HG03175 (cell line): ENCODE results near the gene C19orf81.
"Not testable (repeated sequence)": the region's sequence is repeated elsewhere in the genome, so short reads cannot be mapped to it uniquely, and the experiment has no call there.

Experiments used
- ATAC-seq: cut with Tn5 transposase; IDR thresholded peaks from one replicate; pipeline ENCODE4 v1.9.1; 2021; ENCODE audit warnings: mild to moderate bottlenecking, moderate library complexity; ENCODE audit not compliant: unreplicated experiment

Gene C19orf81

DNA sequence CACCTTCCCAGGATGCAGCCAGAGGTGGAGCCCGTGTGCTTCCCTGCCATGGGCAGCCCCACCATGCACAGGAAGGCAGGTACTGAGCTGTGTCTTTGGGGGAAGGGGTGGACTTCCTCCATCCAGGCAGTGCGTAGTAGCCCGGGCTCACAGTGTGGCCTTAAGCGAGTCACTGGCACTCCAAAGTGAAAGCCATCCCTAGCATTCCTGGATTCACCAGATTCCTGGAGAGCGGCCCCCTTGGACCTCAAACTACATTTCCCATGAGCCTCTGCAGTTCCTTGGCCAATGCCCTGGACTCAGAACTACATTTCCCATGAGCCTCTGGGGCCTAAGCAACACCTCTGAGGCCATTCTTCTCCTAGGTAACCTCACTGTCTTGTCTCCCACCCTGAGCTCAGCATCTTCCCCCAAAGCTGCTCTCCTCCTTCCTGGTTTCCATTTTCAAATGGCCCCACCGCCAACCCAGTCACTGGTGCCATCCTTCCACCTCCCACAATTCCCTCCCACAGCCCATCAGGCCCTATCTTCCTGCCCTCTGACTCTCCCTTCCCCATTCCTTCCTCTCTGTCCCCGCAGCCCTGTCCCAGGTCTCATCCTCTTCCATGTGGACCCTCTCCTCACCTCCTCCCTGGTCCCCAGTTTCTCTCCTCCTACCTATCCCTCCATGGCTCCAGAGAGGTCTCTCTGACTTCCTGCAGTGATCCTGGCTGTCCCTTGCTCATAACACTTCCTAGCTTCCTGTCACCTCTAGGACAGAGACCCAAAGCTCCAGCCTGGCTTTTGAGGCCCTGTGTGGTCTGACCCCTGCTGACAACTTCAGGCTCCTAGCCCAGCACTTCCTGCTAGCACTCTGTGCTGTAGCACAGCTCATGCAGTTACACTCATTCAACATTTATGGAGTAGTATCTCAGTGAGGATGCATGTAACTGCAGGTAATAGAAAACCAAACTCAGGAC is at the start of gene C19orf81:
Gene C19orf81 (plus strand): TSS at position 13 of the 959 bp plus-strand sequence. CDS start 0 bp downstream, at position 13.
- no peak for ATAC-seq

DNA sequence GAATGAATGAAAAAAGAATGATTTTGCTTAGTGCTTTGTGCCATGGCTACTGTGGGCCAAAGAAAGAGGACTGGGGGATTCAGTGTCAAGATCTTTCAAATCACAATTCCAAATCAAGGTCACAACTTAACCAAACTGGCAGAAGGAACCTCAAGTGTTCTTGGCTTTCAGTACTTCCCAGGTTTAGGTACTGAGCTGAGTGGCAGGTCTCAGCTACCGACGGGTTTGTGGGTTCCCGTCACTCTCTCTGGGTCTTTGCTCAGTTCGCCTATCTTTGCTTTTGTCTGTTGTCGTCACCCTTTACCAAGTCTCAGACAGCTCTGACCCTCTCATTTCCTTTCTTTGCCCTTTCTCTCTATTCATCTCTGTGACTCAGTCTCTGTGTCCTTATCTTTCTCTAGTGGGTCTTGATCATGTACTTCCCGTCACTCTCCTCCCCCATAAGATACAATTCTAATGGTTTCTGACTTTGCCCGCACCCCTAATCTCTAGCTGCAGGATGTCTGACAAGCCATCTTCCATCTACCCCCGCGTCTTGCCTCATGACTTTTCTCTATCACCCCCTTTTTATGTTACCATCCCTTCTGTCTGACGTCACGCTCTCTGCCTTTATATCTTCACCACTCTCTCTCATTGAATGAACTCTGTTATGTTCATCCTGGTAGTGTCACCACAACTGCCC is 47.7 kb upstream of the C19orf81 start:
- ATAC-seq, result no peak

DNA sequence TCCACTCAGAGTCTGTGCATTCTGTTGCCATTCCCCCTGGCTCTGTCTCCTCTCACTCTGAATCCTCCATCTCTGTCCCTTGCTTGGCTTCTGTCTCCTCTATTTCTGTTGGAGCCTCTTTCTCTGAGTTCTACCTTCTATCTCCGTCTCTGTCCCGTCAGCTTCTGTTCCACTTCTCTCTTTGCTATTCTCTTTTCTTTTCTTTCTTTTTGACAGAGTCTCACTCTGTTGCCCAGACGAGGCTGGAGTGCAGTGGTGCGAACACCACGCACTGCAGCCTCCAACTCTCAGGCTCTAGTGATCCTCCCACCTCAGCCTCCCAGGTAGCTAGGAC is 47.2 kb upstream of the C19orf81 start:
- ATAC-seq, result no peak

DNA sequence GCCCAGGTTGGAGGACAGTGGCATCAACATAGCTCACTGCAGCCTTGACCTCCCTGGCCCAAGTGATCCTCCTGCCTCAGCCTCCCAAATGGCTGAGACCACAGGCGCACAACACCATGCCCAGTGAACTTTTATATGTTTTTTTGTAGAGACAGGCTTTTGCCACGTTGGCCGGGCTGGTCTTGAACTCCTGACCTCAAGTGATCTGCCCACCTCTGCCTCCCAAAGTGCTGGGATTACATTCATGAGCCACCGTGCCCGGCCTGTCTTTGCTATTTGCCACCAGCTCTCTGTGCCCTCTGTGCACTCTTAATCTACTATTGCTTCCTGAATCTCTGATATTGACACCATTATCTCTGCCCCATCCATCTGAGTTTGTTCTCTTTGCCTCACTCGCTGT is 46.7 kb upstream of the C19orf81 start:
- no peak for ATAC-seq

DNA sequence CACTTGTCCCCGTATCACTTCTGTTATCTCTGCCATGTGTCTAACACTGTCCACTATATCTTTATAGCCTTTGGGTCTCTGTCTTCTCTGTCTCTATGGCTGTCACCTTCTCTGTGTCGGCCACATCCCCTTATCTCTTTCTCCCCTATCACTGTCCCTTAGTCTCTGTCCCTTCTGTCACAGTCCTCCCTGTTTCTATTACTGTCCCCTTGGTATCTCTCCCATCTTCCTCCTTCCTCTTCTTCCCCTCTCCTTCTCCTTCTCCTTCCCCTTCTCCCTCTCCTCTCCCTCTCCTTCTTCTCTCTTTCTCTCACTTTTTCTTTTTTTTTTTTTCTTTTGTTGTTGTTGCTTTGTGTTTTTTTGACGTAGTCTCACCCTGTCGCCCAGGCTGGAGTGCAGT is 46.3 kb upstream of the C19orf81 start:
- no peak for ATAC-seq

DNA sequence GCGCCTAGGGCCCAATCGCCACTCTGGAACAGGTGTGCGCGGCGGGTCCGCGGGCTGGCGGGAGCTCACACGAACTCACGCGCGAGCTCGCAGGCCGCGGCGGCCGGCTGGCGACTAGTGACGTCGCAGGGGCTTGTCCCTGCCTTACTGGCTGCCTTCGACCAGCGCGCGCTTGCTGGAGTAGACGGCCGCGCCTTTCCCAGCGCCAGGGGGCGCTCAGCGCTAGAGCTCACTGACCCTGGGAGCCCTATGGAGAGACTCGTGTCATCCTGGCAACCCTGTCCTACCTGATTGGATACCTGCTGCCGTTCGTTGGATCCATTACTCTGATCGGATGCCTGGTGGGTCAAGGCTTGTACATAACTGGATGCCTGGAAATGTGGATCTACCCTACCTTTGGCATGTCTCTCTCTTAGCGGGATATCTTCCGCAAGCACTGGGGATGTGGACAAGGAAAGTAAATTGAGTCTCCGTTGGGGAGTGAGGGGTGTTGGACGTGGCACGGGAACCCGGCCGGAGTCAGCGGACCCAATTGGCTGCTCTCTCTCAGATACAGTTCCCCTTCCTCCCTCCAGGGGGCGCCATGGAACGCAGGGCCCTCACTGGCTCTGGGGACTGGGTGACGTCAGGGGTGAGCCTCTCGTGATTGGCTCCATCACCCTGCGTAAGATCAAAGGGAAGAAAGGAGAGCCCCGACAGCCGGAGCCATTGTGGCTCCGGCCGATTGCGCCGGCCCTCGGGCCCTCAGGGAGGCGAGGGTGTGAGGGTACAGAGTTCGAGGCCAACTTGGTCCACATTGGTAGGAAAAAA is 44.8 kb upstream of the C19orf81 start:
- ATAC-seq, result not testable (repeated sequence)

DNA sequence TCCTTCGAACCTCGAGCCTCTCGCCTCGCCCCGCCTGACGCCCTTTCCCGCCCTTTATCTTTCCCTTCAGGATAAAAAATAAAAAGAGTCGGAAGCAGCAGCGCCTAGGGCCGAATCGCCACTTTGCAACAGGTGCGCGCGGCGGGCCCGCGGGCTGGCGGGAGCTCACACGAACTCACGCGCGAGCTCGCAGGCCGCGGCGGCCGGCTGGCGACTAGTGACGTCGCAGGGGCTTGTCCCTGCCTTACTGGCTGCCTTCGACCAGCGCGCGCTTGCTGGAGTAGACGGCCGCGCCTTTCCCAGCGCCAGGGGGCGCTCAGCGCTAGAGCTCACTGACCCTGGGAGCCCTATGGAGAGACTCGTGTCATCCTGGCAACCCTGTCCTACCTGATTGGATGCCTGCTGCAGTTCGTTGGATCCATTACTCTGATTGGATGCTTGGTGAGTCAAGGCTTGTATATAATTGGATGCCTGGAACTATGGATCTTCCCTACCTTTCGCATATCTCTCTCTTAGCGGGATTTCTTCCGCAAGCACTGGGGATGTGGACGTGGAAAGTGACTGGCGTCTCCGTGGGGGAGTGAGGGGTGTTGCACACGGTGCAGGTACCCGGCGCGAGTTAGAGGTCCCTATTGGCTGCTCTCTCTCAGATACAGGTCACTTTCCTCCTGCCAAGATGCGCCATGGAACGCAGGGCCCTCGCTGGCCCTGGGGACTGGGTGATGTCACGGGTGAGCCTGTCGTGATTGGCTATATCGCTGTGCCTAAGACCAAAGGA is 43.0 kb upstream of the C19orf81 start:
- ATAC-seq, result not testable (repeated sequence)

DNA sequence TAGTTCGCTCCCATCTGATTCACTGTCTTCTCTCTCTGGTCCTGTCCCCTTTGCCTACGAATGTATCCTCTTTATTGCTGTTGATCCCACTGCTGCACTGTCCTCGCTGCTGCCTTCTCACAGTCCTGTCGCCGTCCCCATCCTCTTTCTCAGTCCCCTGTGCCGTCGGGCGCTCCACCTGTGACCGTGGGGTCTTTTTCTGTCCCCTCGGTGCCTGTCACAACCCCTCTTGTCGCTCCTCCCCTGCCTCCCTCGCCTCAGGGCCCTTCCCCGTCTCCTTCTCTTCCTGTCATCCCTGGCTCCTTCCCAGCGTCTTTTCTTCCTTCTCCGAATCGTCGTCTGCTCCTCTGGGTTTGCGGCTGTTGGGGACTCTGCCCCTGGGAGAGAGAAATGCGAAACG is 41.9 kb upstream of the C19orf81 start:
- ATAC-seq, result no peak

DNA sequence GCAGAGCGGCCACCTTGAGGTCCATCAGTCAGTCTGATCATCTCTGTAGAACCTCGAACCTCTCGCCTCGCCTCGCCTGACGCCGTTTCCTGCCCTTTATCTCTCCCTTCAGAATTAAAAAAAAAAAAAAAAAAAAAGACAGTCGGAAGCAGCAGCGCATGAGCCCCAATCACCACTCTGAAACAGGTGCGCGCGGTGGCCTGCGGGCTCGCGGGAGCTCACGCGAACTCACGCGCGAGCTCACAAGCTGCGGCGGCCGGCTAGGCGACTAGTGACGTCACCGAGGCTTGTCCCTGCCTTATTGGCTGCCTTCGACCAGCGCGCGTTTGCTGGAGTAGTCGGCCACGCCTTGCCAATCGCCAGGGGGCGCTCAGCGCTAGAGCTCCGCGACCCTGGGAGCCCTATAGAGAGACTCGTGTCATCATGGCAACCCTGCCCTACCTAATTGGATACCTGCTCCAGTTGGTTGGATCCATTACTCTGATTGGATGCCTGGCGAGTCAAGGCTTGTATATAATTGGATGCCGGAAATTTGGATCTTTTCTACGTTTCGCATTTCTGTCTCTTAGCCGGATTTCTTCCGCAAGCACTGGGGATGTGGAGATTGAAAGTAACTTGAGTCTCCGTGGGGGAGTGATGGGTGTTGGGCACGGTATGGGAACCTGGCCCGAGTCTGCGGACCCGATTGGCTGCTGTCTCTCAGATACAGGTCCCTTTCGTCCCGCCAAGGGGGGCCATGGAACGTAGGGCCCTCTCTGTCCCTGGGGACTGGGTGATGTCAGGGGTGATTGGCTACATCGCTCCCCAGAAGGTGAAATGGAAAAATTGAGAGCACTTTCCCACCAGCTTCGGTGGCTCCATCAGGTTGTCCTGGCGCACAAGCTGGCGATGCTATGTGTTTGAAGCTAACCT is 41.1 kb upstream of the C19orf81 start:
- ATAC-seq, result no peak

DNA sequence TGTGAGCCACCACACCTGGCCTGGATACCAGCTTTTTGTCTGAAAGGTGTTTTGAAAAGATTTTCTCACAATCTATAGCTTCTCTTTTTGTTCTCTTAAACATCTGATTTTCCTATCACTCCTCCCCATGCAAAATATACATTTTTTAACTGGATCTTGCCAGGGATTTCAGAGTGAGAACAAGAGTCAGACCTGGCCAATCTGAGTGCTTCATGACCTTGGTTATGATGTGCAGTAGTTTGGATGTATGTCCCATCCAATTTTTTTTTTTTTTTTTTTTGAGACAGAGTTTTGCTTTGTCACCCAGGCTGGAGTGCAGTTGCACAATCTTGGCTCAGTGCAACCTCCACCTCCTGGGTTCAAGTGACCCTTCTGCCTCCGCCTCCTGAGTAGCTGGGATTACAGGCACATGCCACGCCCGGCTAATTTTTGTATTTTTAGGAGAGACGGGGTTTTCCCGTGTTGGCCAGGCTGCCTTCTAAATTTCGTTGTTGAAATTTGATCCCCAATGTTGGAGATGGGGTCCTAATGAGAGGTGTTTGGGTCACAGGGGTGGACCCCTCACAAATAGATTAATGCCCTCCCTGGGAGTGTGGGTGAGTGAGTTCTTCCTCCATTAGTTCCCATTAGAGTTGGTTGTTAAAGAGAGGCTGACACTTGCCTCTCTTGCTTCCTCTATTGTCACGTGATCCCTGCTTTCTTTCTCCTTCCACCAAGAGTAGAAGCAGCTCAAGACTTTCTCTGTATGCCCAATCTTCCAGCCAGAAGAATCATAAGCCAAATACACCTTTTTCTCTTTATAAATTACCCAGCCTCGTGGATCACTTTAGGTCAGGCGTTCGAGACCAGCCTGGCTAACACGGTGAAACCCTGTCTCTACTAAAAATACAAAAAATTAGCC is 36.5 kb upstream of the C19orf81 start:
- not testable (repeated sequence) for ATAC-seq

DNA sequence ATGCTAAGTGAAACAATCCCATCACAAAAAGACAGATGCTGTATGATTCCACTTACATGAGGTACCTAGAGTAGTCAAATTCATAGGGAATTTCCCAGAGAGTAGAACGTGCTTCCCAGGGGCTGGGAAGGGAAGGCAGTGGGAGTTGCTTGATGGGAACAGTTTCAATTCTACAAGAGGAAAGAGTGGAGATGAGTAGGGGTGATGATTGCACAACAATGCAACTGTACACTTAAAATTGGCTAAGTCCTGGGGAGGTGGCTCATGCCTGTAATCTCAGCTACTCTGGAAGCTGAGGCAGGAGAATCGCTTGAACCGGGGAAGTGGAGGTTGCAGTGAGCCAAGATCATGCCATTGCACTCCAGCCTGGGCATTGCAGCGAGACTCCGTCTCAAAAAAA is 30.9 kb upstream of the C19orf81 start:
- not testable (repeated sequence) for ATAC-seq

DNA sequence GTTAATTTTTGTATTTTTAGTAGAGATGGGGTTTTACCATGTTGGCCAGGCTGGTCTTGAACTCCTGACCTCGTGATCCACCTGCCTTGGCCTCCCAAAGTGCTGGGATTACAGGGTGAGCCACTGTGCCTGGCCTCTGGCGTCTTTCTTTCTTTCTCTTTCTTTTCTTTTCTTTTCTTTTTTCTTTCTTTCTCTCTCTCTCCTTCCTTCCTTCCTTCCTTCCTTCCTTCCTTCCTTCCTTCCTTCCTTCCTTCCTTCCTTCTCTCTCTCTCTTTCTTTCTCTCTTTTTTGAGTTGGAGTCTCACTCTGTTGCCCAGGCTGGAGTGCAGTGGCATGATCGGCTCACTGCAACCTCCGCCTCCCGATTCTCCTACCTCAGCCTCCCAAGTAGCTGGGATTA is 30.1 kb upstream of the C19orf81 start:
- not testable (repeated sequence) for ATAC-seq

DNA sequence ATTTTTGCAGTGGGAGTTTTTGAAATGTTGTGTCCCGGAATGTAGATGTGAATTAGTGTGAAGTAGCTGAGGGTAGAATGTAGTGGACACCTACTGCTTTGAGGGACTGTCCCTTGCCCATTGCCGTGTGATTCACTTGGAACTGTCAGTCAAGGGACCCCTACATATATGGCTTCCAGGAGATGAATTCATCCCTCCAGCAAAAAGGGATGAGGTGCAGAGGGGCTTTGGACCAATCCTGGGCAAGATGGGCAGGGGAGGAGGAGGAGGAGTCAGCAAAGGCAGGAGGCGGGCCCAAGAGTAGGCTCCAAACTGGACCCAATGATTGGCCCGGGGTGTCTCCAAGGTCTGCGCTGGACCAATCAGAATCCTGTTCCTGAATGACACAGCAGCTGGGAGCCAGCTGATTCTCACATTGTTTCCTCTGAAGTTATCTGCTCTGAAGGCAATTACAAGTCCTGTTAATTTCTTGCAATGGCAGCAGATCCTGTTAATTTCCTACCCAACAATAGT is 28.8 kb upstream of the C19orf81 start:
- not testable (repeated sequence) for ATAC-seq

DNA sequence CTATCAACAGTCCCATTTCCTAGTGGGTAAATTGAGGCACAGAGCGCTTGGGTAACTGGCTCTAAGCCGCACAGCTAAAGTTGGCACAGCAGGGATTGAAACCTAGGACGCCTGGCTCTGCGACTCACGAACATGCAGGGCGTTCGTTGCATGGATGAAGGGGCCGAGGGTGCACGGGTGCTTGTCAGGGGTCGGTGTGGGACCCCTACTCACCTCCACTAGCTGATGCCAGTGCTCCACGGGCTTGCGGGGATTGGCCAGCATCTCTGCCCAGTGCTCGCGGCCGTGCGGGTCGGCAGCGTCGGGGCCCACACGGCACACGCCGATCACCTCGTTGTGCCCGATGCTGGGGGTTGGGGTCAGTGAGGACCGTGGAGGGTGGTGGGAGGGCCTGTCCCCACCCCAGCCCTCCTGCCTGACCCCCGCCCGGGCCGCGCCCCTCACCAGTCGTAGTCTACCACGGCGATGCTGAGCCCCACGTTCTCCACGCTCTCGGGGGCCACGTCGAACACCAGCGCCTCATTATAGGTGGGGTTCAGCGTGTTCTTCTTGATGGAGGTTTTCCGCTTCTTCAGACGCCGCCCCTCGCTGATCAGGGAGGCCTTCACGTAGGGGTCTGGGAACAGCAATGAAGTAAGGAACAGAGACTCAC is 24.2 kb upstream of the C19orf81 start:
- no peak for ATAC-seq

DNA sequence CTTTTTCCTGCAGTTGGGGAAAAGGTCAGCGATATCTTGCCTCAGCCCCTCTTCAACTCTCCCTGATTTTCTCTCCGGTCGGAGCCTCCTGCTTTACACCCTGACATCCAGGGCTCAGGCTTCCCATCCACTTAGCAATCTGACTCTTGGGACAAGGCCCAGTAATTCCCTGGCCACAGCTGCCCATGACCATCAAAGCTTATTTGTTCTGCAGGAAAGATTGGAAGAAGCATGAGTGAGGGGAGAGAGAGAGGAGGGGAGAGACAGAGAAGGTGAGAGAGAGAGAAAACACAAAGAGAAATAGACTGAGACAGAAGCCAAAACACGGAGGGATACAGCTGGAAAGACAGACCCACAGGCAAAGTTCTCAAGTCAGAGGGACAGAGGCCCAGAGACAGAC is 23.2 kb upstream of the C19orf81 start:
- no peak for ATAC-seq

DNA sequence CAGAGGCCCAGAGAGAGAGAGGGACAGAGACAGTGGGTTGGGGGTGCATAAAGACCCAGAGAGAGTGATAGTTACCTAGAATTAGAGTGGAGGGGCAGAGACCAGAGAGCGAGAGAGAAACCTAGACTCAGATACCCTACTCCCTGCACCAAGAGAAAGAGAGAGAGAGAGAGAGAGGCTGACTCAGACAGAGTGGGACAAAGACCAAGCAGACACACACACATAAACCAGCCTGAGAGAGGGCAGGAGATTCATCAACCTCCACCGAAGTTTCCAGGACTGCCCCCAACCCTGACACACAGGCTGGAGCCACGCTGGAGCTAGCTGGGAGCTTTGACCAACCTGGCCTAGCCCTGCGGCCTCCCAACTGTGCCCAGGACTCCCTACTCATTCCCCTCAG is 22.4 kb upstream of the C19orf81 start:
- no peak for ATAC-seq

DNA sequence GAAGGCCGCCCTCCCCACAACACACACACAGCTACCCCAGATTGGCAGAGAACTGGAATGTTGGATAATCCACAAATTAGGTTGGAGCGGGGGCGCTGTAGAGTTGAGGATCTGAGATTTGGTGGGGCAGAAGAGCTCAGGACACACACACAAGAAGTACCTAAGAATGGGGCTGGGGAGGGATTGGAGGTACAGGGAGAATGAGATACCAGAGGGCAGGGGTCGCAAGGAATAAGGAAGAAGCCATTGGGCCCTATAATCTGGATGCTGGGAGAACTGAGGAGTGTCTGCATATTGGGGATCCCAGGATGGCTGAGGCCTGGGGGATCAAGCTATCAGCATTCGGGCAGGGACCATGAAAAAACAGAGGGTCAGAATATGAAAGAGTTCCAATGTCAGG is 21.1 kb upstream of the C19orf81 start:
- ATAC-seq, result no peak

DNA sequence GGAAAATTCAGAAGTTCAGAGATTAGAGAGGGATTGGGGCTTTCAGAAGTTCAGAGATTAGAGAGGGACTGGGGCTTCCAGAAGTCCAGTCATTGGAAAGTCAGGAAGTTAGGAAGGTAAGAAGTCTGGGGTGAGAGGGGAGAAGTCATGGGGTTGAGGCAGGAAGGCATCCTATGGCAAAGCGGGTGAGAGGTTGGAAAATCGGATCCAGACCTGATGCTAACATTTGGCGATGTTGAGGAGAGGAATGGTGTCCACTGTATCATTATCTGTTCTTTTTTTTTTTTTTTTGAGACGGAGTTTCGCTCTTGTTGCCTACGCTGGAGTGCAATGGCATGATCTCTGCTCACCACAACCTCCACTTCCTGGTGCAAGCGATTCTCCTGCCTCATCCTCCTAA is 20.7 kb upstream of the C19orf81 start:
- ATAC-seq, result no peak
